Right cardiac atrium (tissue), 5 donors: ENCODE data around the gene AKR1C2. TPM values are rescaled to one million over a fixed set of nuclear protein-coding genes. Genes with fewer than 3 reads are reported as not detected.
"Not testable (repeated sequence)": the region's sequence is repeated elsewhere in the genome, so short reads cannot be mapped to it uniquely, and the experiment has no call there.

Source experiments
- ATAC-seq, 2 donors: fragments of 200-7000 bp; cut with Tn5 transposase; one replicate each; pipeline versions ENCODE4 v1.8.0 to v1.9.1; 2020; ENCODE audit warnings: moderate library complexity in 2 of 2, mild to moderate bottlenecking in 1 of 2
- DNase-seq, 3 donors: peaks; one replicate each; pipeline ENCODE4 v3.0.0-alpha.2; 2020
- H3K27ac ChIP-seq: one replicate; pipeline ENCODE4 v1.5.1; 2013; ENCODE audit warnings: mild to moderate bottlenecking, low read length, control low read depth, moderate library complexity
- H3K27me3 ChIP-seq: one replicate; pipeline ENCODE4 v1.6.1; 2013; ENCODE audit not compliant: control insufficient read depth, insufficient read depth
- H3K4me1 ChIP-seq: one replicate; pipeline ENCODE4 v1.6.1; 2013; ENCODE audit warnings: low read length; ENCODE audit not compliant: control insufficient read depth, insufficient read depth
- H3K4me3 ChIP-seq: one replicate; pipeline ENCODE4 v1.5.1; 2013; ENCODE audit warnings: low read length, control low read depth
- H3K9me3 ChIP-seq: one replicate; pipeline ENCODE4 v1.6.1; 2013; ENCODE audit warnings: low read length; ENCODE audit not compliant: control insufficient read depth
- WGBS: extraction: QIAGEN DNeasy Blood & Tissue Kit; methylation state at CpG from one replicate; pipeline ENCODE4 v1.1.7; 2013; 5-methylcytosine and 5-hydroxymethylcytosine counted together
- intact Hi-C, 4 donors: fragments of 100-400 bp; cut with DNase I; formaldehyde crosslinking; loops; one replicate each; pipeline versions ENCODE4 v1.11.0 to v1.14.0; 2022 to 2023
- polyA plus RNA-seq: library from polyadenylated mRNA; stranded (reverse); fragments of 200-250 nt; gene quantifications from one replicate; pipeline ENCODE4 v1.2.3, GENCODE V29; 2013
- total RNA-seq, 4 donors: library from RNA; stranded (reverse); fragmentation: NEBNext Ultra II Directional; extraction: Animal tissue kit (Norgen Biotek cat#: 25700); gene quantifications; one replicate each; pipeline ENCODE4 v1.2.1, GENCODE V29; 2021
- donor health status: healthy with polysubstance abuse.
- donor health status: DM: no; HTN: yes; CAD: no.
- donor health status: DM: no; HTN: no; CAD: no.
- donor health status: DM: no; HTN: yes; CAD: no; lungs with severe emphysema.
- donor health status: DM: yes; HTN: yes; CAD: no.

Gene AKR1C2
- total and polyA plus RNA-seq, 5 donors = 22.7 to 261 (median 55.5) TPM

DNA sequence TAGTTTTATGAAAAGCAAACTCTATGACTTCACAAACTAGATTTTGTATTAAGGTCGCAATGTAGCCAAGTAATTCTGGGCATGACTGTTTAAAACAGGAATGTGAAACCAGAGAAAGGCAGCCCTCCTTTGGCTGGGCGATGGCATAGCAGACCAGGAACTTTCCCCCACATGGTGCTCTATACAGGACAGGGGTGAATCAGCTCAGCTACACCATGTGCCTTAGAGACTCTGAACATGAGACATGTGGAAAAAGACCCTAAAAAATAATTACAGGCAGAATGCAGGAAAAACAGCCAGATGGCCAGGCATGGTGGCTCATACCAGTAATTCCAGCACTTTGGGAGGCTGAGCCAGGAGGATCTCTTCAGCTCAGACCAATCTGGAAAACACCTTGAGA, 60.7 kb downstream of the AKR1C2 start:
- H3K27me3 ChIP-seq, H3K9me3 ChIP-seq, intact Hi-C loops, H3K4me1 ChIP-seq, H3K4me3 ChIP-seq: not testable (repeated sequence)
- 55% methylated on average over 2 of the region's 2 CpGs for WGBS
- ATAC-seq = peak; percentile 74 to 79
- H3K27ac ChIP-seq = peak overlapping the region; percentile 69
- peak; percentile 40 to 76 (median 58) for DNase-seq

DNA sequence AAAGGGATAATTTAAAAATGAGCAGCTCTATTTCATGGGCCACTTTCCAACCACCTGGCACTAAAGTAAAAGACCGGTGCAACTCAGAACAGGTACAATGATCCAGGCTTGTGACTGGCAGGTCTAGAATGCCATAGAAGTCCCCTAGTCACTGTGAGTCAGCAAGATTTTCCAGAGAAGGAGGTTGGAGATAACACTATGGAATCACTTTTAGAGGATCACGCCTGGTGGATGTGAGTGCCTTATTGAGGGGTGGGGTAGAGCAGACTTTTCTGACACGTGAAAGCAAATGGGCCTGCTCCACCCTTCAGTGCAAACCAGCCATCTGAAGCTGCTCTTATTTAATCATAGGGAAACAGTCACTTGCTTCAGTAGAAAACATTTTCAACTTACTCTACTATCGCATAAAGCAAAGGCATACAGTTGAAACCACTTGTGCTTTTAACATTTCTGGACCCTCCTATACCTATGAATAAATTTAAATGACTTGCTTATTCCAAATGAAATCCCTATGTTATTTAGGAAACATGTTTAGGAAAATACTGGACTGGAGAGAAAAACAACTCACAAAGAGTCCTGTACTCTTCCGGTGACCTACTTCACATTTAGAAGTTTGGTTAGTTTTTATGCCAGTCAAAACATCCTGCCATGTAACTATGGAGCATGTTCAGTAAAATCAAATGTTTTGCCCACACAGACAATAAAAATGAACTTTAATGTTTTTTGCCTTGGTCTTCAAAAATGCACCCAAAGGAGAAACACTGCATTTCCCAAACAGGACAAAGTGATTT, 61.9 kb downstream of the AKR1C2 start:
- ATAC-seq (peak; percentile 45 to 75), DNase-seq (no peak)
- no peak overlapping the region for H3K4me3 ChIP-seq
- H3K4me1 ChIP-seq = no peaks in the 10 kb centered on the region
- H3K27ac ChIP-seq = peak overlapping the region; percentile 39
- no peaks in the 10 kb centered on the region for H3K9me3 ChIP-seq
- intact Hi-C loops = no loop called here
- 67% methylated on average over 5 of the region's 5 CpGs for whole genome bisulfite sequencing
- no peaks in the 10 kb centered on the region for H3K27me3 ChIP-seq

- H3K4me3 ChIP-seq, H3K27me3 ChIP-seq, H3K9me3 ChIP-seq, DNase-seq, intact Hi-C loops, H3K4me1 ChIP-seq, H3K27ac ChIP-seq, ATAC-seq: not testable (repeated sequence)
- WGBS = 99% methylated on average over 2 of the region's 2 CpGs
Observed at GRCh38 chr10:4940909-4941308, 62.7 kb downstream of the AKR1C2 start.

DNA sequence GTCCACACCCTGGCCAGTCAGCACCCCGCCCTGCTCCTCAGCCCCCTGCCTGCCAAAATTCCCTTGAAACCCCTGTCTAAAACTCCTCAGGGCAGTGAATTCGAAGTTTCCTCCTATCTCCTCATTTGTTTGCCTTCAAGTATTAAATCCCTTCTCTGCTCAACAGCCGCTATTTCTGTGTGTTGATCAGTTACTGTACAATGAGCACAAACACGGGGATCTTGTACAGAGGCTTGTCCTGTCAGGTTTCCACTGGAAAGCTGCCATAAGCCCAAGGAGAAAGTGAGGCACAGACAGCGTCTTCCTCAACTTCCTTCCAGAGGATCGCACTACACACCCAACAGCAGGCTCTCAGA, 63.6 kb downstream of the AKR1C2 start:
- H3K27me3 ChIP-seq, ATAC-seq, intact Hi-C loops, DNase-seq, H3K4me1 ChIP-seq, H3K27ac ChIP-seq, H3K9me3 ChIP-seq, H3K4me3 ChIP-seq: not testable (repeated sequence)
- 86% methylated on average over 6 of the region's 6 CpGs for WGBS

- intact Hi-C loops = no loop called here
- WGBS = 74% methylated on average over 7 of the region's 7 CpGs
- Histone ChIP-seq H3K4me3 (no peak overlapping the region), H3K9me3 (no peaks in the 10 kb centered on the region), H3K4me1 (no peaks in the 10 kb centered on the region), H3K27ac (no peak overlapping the region), H3K27me3 (no peaks in the 10 kb centered on the region)
- ATAC-seq = peak in 1 of 2 donors; percentile 57
- no peak for DNase-seq
Observed at GRCh38 chr10:4939224-4940072, 64.2 kb downstream of the AKR1C2 start.

Other genes starting within 250 kb of the AKR1C2 start
- gene AKR1E2, start 177.7 kb downstream of the AKR1C2 start, total RNA-seq = 10 to 100 TPM in 2 of 4 donors, 1 to 10 TPM in 2; 6.7 to 12.5 (median 9.2) TPM
- gene AKR1E2, start 177.7 kb downstream of the AKR1C2 start, polyA plus RNA-seq = 3.1 TPM
- gene AKR1C1, start 40.4 kb downstream of the AKR1C2 start, total RNA-seq = 100 to 1,000 TPM in 3 of 4 donors, 10 to 100 TPM in 1; 51.5 to 176 (median 159) TPM
- gene AKR1C1, start 40.4 kb downstream of the AKR1C2 start, polyA plus RNA-seq = 99.1 TPM
- 10 to 100 TPM; 28.1 to 60.8 (median 54.1) TPM for gene AKR1C3, start 90.6 kb upstream of the AKR1C2 start, total RNA-seq
- 40.3 TPM for gene AKR1C3, start 90.6 kb upstream of the AKR1C2 start, polyA plus RNA-seq
- under 1 TPM in 3 of 4 donors, not detected in 1; 0.21 to 0.63 (median 0.31) TPM for gene AKR1C8, start 181.3 kb upstream of the AKR1C2 start, total RNA-seq
- gene AKR1C8, start 181.3 kb upstream of the AKR1C2 start, polyA plus RNA-seq = 0.32 TPM
- gene AKR1C4, start 193.0 kb upstream of the AKR1C2 start, total RNA-seq = not detected
- not detected for gene AKR1C4, start 193.0 kb upstream of the AKR1C2 start, polyA plus RNA-seq